DND-41 (cell line): ENCODE results near the gene DHCR7.

Source experiments
- ATAC-seq: fragments of 200-7000 bp; cut with Tn5 transposase; 3 replicates; pipeline ENCODE4 v1.9.1; 2021; ENCODE audit warnings: low read depth; ENCODE audit not compliant: insufficient read depth
- DNase-seq: peaks from one replicate; pipeline ENCODE4 v3.0.0-alpha.2; 2020
- H2AFZ ChIP-seq: 2 replicates; pipeline ENCODE4 v1.6.0; 2012; ENCODE audit warnings: low read depth, low read length
- H3K27ac ChIP-seq: 2 replicates; pipeline ENCODE4 v1.5.1; 2012; ENCODE audit warnings: low read length, inconsistent platforms
- H3K27me3 ChIP-seq: fragments of 200-600 bp; sonication (generic); 2 replicates; pipeline ENCODE4 v1.6.0; 2012; ENCODE audit warnings: low read length, mild to moderate bottlenecking, inconsistent platforms; ENCODE audit not compliant: insufficient read depth, poor library complexity
- H3K36me3 ChIP-seq: 2 replicates; pipeline ENCODE4 v1.5.1; 2012; ENCODE audit warnings: low read length, inconsistent platforms; ENCODE audit not compliant: insufficient read depth
- H3K4me1 ChIP-seq: 2 replicates; pipeline ENCODE4 v1.5.1; 2012; ENCODE audit warnings: mild to moderate bottlenecking, low read length; ENCODE audit not compliant: insufficient read depth
- H3K4me2 ChIP-seq: 2 replicates; pipeline ENCODE4 v1.6.0; 2012; ENCODE audit warnings: mild to moderate bottlenecking, moderate library complexity, low read length, inconsistent platforms; ENCODE audit not compliant: insufficient read depth
- H3K4me3 ChIP-seq, 2 experiments: fragments of 200-600 bp in 1 of 2; shearing (Covaris generic) in 1 of 2; 2 replicates each; pipeline ENCODE4 v1.5.1; 2012 to 2016; ENCODE audit warnings: inconsistent platforms in 2 of 2, low read length in 2 of 2, mild to moderate bottlenecking in 2 of 2, low read depth in 1 of 2, moderate library complexity in 1 of 2
- H3K79me2 ChIP-seq: 2 replicates; pipeline ENCODE4 v1.6.0; 2012; ENCODE audit warnings: low read length, inconsistent platforms; ENCODE audit not compliant: insufficient read depth
- H3K9ac ChIP-seq: 2 replicates; pipeline ENCODE4 v1.6.0; 2012; ENCODE audit warnings: low read depth, mild to moderate bottlenecking, inconsistent platforms, low read length, moderate library complexity
- H3K9me3 ChIP-seq: 2 replicates; pipeline ENCODE4 v1.5.1; 2012; ENCODE audit warnings: low read length, moderate library complexity, mild to moderate bottlenecking, inconsistent platforms; ENCODE audit not compliant: insufficient read depth, severe bottlenecking
- H4K20me1 ChIP-seq: 2 replicates; pipeline ENCODE4 v1.6.0; 2012; ENCODE audit warnings: low read length; ENCODE audit not compliant: insufficient read depth
- EZH2 ChIP-seq: IDR thresholded peaks from 3 replicates; pipeline ENCODE4 v1.6.1; 2012; ENCODE audit warnings: borderline replicate concordance, low read depth, mild to moderate bottlenecking, moderate library complexity, low read length, inconsistent platforms; ENCODE audit not compliant: severe bottlenecking
- TF ChIP-seq, protein P1 (sequence below): IDR thresholded peaks from 2 replicates; pipeline ENCODE4 v1.5.1; 2012; ENCODE audit warnings: borderline replicate concordance, low read length, moderate library complexity, mild to moderate bottlenecking; ENCODE audit not compliant: poor library complexity, severe bottlenecking; ENCODE audit errors: extremely low read depth

The DHCR7 gene

DNA sequence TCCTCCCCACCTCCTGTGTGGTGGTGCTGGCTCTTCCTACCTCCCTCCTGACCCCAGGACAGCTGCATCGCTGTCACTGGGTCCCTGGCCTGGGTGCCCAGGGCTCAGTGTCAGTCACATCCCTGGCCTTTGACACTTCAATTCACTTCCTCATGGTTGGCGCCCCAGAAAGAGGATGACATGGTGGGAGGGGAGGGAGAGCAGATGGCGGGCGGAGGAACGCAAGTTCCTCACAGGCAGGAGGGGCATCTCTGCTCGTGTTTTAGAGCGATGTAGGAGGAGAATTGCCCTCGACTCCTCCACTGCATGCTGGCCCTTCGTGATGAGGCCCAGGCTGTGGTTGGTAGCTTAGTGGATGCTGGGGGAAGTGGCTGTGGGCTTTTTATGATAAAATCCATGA is 43.7 kb upstream of the DHCR7 start:
- H3K9ac ChIP-seq = no peak overlapping the region
- H3K4me3 ChIP-seq = no peak overlapping the region
- H3K36me3 ChIP-seq = peaks cover 64% of the 10 kb centered on the region
- H4K20me1 ChIP-seq = no peaks in the 10 kb centered on the region
- H3K27me3 ChIP-seq = no peaks in the 10 kb centered on the region
- H3K4me2 ChIP-seq = no peak overlapping the region
- DNase-seq (no peak), ATAC-seq (no peak)
- H2AFZ ChIP-seq = no peak overlapping the region
- H3K9me3 ChIP-seq = no peaks in the 10 kb centered on the region
- no peak overlapping the region for H3K27ac ChIP-seq
- H3K79me2 ChIP-seq = no peaks in the 10 kb centered on the region
- H3K4me1 ChIP-seq = no peaks in the 10 kb centered on the region
- TF ChIP-seq, protein P1, sequence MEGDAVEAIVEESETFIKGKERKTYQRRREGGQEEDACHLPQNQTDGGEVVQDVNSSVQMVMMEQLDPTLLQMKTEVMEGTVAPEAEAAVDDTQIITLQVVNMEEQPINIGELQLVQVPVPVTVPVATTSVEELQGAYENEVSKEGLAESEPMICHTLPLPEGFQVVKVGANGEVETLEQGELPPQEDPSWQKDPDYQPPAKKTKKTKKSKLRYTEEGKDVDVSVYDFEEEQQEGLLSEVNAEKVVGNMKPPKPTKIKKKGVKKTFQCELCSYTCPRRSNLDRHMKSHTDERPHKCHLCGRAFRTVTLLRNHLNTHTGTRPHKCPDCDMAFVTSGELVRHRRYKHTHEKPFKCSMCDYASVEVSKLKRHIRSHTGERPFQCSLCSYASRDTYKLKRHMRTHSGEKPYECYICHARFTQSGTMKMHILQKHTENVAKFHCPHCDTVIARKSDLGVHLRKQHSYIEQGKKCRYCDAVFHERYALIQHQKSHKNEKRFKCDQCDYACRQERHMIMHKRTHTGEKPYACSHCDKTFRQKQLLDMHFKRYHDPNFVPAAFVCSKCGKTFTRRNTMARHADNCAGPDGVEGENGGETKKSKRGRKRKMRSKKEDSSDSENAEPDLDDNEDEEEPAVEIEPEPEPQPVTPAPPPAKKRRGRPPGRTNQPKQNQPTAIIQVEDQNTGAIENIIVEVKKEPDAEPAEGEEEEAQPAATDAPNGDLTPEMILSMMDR = no peak
- no peak for TF ChIP-seq EZH2

DNA sequence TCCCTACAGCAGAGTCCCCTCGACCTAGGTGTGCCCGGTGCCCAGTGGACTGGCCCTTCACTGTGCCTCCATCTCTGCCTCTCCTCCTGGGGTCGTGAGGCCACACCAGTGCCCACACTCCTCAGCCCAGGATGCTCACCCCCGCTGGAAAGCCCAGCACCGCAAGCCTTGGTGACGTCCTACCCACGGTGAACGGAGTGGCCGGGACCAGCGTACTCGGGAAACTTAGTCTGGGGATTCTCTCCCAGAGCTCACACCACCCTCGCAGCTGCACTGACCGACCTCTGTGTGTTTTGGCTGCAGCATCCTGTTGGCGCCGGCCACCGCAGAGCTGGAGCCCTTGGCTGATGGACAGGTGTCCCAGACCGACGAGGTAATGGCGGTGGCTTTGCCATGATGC is 43.3 kb upstream of the DHCR7 start:
- H2AFZ ChIP-seq = no peak overlapping the region
- peaks cover 60% of the 10 kb centered on the region for H3K36me3 ChIP-seq
- TF ChIP-seq, protein P1 = no peak
- no peaks in the 10 kb centered on the region for H3K4me1 ChIP-seq
- H3K27me3 ChIP-seq = no peaks in the 10 kb centered on the region
- no peaks in the 10 kb centered on the region for H3K9me3 ChIP-seq
- DNase-seq (no peak), ATAC-seq (no peak)
- H3K4me2 ChIP-seq = no peak overlapping the region
- no peaks in the 10 kb centered on the region for H3K79me2 ChIP-seq
- H3K4me3 ChIP-seq = no peak overlapping the region
- H3K27ac ChIP-seq = no peak overlapping the region
- H4K20me1 ChIP-seq = no peaks in the 10 kb centered on the region
- H3K9ac ChIP-seq = no peak overlapping the region

DNA sequence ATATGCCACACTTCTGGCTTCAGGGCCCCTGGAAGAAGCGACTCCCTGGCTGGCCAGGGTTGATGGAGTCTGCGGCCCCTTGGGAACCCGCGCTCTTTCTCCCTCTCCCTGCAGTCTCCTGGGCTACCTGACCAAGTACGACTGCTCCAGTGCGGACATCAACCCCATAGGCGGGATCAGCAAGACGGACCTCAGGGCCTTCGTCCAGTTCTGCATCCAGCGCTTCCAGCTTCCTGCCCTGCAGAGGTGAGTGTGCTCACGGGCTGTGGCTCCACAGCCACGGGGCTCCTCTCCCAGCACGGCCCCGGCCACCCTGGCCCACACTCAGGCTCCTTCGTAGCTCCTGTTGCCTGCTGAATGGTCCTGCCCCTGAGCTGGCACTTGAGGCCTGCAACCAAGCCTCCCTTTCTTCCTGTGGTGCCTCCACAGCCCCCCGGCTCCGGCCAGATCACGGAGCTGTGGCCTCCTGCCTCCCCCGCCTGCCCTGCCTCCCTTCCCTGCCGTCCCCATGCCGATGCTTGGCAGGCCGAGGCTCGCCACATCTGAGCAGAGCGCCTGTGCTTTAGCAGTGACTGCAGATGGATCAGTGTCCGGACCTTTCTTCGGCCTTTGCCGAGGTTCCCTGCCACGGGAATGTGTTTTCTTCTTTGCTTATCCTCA is 42.7 kb upstream of the DHCR7 start:
- ATAC-seq (no peak), DNase-seq (no peak)
- TF ChIP-seq EZH2 = no peak
- TF ChIP-seq, protein P1 = no peak
- Histone ChIP-seq H3K27me3 (no peaks in the 10 kb centered on the region), H3K79me2 (no peaks in the 10 kb centered on the region), H2AFZ (no peak overlapping the region), H3K4me2 (no peak overlapping the region), H3K4me3 (no peak overlapping the region), H3K4me1 (no peaks in the 10 kb centered on the region), H3K9me3 (no peaks in the 10 kb centered on the region), H3K9ac (no peak overlapping the region), H4K20me1 (no peaks in the 10 kb centered on the region), H3K36me3 (peaks cover 58% of the 10 kb centered on the region), H3K27ac (no peak overlapping the region)
